Islet precursor cell (in vitro differentiated cells): ENCODE measurements around the gene HIVEP2.

Experiments
- DNase-seq: peaks from one replicate; pipeline ENCODE4 v3.0.0-alpha.2; 2018

HIVEP2 gene

GRCh38 chr6:142914937-142915697, 29.9 kb downstream of the HIVEP2 start:
- no peak for DNase-seq

GRCh38 chr6:142914369-142914768, 30.6 kb downstream of the HIVEP2 start:
- no peak for DNase-seq

- DNase-seq = no peak
Observed at GRCh38 chr6:142913511-142914047, 31.4 kb downstream of the HIVEP2 start.

GRCh38 chr6:142913036-142913510, 31.9 kb downstream of the HIVEP2 start:
- no peak for DNase-seq

GRCh38 chr6:142912125-142912524, 32.9 kb downstream of the HIVEP2 start:
- no peak for DNase-seq

GRCh38 chr6:142911430-142911829, 33.5 kb downstream of the HIVEP2 start:
- DNase-seq = no peak

- no peak for DNase-seq
Observed at GRCh38 chr6:142909686-142910085, 35.3 kb downstream of the HIVEP2 start.

- DNase-seq = no peak
Observed at GRCh38 chr6:142908235-142908634, 36.7 kb downstream of the HIVEP2 start.

GRCh38 chr6:142907544-142907943, 37.4 kb downstream of the HIVEP2 start:
- DNase-seq = no peak

- DNase-seq = no peak
Observed at GRCh38 chr6:142906945-142907470, 38.0 kb downstream of the HIVEP2 start.

GRCh38 chr6:142903812-142904211, 41.2 kb downstream of the HIVEP2 start:
- no peak for DNase-seq

GRCh38 chr6:142902636-142903053, 42.3 kb downstream of the HIVEP2 start:
- peak; percentile 73 for DNase-seq

- DNase-seq = no peak
Observed at GRCh38 chr6:142901611-142902010, 43.4 kb downstream of the HIVEP2 start.

- no peak for DNase-seq
Observed at GRCh38 chr6:142900227-142900971, 44.6 kb downstream of the HIVEP2 start.

- peak; percentile 61 for DNase-seq
Observed at GRCh38 chr6:142898927-142899895, 45.8 kb downstream of the HIVEP2 start.

GRCh38 chr6:142897659-142898058, 47.3 kb downstream of the HIVEP2 start:
- DNase-seq = no peak

GRCh38 chr6:142896732-142897131, 48.2 kb downstream of the HIVEP2 start:
- no peak for DNase-seq

- no peak for DNase-seq
Observed at GRCh38 chr6:142893088-142893487, 51.9 kb downstream of the HIVEP2 start.

- DNase-seq = no peak
Observed at GRCh38 chr6:142892254-142893021, 52.5 kb downstream of the HIVEP2 start.

- DNase-seq = no peak
Observed at GRCh38 chr6:142891454-142891853, 53.5 kb downstream of the HIVEP2 start.

GRCh38 chr6:142888456-142888855, 56.5 kb downstream of the HIVEP2 start:
- DNase-seq = no peak

GRCh38 chr6:142887517-142887916, 57.5 kb downstream of the HIVEP2 start:
- DNase-seq = no peak
